HG03521 (cell line): ENCODE measurements around the gene WDFY2.
"Not testable (repeated sequence)": the region's sequence is repeated elsewhere in the genome, so short reads cannot be mapped to it uniquely, and the experiment has no call there.

Experiments
- ATAC-seq: cut with Tn5 transposase; IDR thresholded peaks from one replicate; pipeline ENCODE4 v1.9.1; 2021; ENCODE audit warnings: mild to moderate bottlenecking, moderate library complexity; ENCODE audit not compliant: unreplicated experiment

The WDFY2 gene, protein sequence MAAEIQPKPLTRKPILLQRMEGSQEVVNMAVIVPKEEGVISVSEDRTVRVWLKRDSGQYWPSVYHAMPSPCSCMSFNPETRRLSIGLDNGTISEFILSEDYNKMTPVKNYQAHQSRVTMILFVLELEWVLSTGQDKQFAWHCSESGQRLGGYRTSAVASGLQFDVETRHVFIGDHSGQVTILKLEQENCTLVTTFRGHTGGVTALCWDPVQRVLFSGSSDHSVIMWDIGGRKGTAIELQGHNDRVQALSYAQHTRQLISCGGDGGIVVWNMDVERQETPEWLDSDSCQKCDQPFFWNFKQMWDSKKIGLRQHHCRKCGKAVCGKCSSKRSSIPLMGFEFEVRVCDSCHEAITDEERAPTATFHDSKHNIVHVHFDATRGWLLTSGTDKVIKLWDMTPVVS

DNA sequence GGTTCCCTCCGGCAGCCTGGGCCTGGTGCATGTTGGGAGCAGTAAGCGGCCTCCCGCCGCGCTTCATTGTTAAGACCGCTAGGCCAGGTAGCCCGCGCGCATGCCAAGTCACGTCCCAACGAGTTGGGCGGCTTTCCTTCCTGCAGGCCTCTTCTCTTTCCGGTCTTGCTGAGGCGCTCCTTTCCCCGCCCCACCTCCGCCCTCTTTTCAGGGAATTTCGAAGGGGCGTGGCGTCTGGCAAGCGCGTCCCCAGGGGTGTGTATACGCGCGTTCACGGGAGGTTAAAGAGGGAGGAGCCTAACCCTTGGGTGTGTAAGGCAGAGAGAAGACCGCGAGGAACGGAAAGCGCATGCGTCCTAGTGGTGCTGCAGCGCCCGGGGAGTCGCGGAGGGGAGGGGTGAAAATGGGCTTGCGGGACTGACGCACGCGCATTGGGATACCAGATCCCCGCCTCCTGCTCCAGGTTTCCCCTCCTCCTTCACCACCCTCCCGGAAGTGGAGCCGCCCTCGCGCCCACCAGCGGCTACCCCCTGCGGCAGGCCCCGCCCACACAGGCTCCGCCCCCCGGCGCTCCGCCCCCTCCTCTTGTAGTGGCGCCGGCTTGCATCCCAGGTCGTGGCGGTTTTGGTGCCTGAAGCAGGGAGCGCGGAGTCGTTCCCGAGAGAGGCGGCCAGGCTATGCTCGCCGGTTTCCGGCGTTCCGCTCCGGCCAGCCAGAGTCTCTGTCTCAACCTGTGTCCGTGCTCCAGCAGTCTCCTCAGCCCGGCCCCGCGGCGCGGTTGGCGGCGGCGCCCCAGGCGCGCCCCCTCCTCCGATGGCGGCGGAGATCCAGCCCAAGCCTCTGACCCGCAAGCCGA, at the start of gene WDFY2:
WDFY2 (plus strand) TSS at position 588 of the 856 bp plus-strand sequence; CDS start at position 814, 226 bp downstream.
- peak; percentile 78 for ATAC-seq

DNA sequence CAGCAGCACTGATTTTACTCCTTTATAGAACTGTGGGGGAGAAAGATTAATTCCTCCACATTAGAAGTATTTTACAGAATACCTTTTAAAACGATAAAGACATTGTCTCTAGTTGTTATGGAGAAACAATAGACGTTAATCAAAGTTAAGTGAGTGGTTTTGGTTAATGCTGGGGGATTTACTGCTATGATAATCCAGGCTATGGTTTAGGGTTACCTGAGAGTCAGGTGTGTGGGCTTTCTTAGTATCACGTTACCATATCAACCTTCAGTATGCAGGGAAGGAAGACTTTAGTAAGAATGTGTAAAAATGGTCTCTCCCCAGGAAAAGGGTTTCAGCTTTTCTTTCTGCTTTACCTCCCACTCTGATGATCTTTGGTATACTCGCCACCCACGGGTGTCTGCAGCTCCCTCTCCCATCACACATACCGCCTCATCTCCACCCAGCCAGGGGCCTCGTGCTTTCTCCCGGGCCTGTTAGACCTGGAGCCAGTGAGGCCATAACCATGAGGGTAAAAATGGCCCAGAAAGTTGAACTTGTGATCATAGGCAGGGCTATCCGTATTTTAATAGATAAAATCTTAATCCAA, 45.6 kb upstream of the WDFY2 start:
- ATAC-seq, result no peak

DNA sequence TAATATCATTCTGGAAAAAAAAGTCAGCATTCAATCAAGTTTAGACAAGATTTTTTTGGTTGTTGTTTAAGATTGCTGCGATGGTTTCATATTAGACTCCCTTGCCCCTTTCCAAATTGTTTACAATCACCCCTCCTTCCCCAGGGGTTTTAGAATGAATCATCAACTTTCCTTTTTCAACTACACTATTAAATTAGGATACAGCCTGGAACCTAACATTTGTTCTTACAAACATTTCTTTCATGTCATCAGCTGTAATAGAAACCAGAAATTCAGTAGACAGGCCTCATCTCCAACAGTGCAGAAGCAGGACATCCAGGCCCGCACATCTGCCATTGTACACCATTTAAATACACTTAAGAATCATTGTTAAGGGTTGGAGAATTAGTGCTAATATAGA, 44.4 kb upstream of the WDFY2 start:
- ATAC-seq, result no peak

DNA sequence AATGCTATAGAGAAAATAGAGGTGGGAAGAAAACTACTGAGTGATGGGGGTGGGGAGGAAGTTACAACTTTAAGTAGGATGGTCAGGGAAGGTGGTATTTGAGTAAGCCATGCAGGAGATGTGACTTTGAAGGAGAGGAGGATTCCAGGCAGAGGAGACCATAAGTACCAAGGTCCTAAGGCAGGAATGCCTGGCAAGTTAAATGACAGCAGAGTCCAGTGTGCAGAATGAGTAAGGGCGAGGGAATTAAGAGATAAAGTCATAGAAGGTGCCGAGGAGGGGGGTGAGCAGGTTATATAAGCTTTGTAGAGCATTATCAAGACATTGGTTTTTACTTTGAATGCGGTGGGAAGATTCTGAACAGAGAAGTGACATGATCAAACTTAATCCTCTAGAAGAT, 43.2 kb upstream of the WDFY2 start:
- ATAC-seq, result no peak

DNA sequence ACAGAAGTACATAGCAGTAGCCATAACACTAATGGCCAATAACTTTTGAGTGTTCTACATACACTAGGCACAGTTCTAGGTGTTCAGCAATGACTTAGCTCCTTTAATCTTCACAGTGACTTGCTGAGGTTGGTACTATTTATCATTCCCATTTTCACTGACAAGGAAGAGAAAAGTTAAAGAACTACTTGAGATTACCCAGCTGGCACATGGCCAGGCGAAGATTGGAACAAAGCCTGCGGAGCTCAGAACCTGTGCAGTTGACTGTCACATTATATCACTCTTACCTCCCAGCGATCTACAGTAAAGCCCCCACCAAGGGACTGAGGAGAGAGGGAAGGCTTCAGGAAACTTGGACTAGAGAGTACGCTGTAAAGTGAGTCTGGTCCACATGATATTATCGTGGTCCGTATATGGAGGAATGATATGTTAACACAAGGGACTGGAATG, 42.4 kb upstream of the WDFY2 start:
- ATAC-seq, result no peak

DNA sequence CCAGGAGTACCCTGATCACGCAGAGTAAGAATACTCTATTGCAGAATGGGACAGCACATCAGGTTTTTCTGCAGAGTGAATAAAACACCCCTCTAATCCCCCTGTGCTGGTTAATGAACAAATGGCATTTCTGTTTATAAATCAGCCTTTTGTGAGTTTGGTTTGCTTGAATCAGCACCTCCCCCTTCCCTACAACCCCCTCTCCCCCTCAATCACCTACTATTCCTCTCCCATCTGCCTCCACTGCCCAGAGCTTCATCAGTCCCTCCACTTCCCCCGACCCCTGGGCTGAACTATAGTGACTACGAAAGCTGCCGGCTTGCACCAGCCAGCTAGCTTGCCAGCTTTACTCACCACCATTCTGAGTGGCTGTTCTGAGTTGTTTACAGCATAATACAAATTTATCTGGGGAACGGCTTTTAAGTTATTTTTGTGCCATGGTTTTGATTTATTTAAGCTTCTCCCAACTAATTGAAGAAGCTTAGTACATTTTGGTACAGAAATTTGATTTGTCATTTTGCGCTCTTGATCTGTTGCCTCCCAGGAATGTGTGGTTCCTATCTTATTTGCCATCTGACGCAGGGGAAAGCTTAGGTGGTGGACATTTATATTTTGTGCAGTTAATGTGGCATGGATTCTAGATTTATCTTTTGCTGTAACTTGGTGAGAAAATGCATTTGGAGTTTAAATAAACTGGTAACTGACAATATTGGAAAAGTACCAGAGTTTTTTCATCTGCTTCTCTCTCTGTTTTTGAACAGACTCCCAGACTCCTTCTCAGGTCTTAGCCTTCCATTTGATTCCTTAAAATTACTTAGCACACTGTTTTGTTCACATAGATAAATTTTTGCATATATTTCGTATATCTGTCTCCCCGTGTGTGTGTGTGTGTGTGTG, 41.7 kb upstream of the WDFY2 start:
- ATAC-seq, result no peak

DNA sequence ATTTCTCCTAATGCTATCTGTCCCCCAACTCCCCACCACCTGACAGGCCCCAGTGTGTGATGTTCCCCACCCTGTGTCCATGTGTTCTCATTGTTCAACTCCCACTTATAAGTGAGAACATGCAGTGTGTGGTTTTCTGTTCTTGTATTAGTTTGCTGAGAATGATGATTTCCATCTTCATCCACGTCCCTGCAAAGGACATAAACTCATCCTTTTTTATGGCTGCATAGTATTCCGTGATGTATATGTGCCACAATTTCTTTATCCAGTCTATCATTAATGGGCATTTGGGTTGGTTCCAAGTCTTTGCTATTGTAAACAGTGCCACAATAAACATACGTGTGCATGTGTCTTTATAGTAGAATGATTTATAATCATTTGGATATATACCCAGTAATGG, 38.8 kb upstream of the WDFY2 start:
- not testable (repeated sequence) for ATAC-seq

DNA sequence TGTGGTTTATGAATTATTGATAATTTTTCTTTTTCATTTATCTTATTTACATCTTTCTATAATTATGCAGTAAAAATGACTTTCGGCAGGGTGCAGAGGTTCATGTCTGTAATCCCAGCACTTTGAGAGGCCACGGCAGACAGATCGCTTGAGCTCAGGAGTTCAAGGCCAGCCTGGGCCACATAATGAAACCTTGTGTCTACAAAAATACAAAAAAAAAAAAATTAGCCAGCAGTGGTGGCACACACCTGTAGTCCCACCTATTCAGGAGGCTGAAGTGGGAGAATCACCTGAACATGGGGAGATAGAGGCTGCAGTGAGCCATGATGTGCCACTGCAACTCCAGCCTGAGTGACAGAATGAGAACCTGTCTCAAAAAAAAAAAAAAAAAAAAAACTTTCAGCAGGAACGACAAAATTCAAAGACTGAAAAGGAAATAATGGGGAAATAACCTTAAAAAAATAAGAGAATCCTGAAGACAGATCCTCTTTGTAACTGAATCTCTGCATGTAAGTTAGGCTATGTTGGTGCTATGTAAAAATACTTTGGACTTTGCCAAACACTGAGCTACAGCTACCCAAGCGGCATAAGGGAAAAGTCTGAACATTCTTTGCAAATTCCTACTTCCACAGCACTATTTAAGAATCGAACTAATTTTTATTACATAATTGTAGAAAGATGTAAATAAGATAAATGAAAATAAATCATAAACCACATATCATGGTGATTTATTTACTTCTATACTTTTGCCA, 36.7 kb upstream of the WDFY2 start:
- no peak for ATAC-seq

DNA sequence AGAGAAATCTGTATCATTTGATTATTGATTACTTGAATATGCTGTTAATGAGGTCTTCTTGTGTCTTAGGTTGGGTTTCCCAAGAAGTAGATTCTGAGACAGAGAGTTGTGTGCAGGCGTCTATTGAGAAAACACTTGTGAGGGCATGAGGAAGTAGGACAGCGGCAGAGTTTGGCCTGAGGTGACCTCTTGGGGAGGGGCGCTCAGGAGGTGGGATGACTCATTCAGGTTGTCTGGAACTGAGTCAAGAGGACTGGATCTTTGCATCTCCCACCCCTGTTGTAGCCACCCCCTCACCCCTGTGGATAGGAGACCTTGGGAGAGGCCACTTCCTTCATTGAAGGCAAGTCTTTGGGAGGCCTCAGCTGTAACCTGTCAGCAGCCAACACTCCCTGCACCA, 35.2 kb upstream of the WDFY2 start:
- no peak for ATAC-seq

DNA sequence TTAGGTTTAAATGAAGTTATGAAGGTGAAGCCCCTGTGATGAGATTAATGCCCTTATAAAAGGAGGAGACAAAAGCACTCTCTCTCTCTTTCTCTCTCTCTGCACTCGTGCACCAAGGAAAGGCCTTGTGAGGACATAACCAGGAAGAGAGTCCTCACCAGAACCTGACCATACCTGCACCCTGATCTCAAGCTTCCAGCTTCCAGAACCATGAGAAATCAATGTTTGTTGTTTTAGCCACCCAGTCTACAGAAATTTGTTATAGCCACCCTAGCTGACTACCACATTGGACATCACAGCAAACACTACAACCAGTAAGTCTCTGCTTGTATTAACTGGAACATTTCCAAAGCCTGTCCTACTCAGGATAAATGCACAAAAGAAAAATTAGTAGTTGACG, 34.7 kb upstream of the WDFY2 start:
- no peak for ATAC-seq

DNA sequence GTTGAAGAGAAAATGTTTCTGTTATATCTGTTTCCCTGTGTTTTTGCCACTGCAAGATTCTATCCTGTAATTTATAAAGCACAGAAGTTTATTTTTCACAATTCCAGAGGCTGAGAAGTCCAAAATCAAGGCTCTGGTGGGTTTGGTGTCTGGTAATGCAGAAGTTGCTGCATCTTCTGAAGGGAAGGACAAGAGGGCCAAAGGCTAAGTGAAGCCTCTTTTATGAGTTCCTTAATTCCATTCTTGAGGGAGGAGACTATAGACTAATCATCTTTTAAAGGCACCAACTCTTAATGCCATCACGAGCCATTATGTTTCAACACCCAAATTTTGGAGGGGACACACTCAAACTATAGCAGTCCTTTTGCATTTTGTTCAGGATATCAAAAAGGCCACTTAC, 34.1 kb upstream of the WDFY2 start:
- ATAC-seq, result no peak

DNA sequence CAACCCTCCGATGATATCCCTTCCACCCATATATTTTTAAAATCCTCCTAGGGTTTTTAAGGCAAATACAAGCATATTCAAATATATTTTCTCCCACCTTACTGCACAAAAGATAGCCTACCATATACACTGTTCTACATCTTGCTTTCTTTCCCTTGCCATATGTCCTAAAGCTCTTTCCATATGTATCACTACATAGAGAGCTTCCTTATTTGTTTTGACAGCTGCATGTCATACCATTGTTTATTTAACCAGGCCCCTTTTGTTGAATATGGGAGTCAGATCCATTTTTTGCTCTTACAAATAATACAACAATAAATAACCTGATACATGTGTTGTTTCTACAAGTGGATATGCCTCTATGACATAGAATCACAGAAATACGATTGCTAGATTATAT, 32.8 kb upstream of the WDFY2 start:
- no peak for ATAC-seq

DNA sequence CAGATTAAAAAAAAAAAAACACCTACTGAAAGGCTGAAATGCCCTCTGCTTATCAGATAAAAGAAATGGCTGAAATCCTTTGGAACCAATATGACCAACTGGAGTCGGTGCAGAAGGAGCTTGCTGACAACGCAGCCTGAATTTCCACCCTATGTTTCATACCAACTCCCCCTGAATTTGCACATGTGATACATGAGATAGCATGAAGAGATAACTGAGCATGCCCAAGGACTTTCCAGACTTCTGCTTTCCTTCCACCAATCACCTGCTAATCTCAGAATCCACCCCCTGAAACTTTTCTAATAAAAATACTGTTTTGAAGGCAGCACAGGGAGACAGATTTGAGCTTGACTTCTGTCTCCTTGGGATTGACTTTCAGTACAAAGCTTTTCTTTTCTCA, 32.2 kb upstream of the WDFY2 start:
- no peak for ATAC-seq

DNA sequence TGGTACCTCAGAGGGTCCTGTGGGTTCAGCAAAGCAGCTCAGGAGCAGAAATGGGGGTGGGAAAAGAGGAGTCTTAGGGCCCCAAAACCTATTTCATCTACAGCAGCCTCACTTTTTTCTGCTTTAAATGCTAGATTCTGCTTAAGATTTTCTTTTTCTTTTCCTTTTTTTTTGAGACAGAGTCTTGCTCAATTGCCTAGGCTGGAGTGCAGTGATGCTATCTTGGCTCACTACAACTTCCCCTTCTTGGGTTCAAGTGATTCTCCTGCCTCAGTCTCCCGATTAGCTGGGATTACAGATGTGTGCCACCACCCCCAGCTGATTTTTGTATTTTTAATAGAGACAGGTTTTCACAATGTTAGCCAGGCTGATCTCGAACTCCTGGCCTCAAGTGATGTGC, 30.7 kb upstream of the WDFY2 start:
- ATAC-seq, result no peak

DNA sequence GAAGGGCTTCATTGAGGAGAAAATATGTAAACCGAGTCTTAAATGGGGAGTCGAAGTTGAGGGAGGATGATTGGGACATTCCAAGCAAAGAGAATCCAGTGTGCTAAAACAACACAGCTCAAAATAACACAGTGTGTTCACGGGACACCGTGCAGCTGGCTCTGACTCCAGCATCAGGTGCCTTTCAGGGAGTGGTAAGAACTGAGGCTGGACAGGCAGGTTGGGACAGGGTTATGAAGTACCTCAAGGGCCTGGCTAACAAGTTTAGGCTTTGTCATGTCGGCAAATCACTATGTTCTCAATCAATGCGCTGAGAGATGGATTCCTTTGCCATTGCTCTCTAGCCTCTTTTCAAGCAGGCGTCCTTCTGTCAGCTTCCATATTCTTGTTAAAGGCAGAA, 27.5 kb upstream of the WDFY2 start:
- no peak for ATAC-seq

DNA sequence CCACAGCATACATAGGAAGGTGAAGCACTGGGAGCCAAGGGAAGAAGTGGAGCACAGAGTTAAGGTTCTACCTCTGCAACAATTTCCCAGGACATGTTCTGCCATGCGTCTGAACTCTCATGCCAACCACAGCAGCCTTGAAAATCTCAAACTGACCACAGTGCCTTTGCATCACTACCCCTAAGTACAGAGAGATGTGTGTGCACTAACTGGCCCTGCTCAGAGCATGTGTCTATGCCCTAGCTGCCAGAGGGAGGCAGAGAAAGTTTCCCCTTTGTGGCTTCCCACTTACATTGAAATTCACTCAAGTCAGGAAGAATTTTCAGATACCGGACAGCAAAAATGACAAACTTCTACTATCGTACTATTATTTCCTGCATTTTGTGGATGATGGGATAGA, 26.8 kb upstream of the WDFY2 start:
- ATAC-seq, result no peak

DNA sequence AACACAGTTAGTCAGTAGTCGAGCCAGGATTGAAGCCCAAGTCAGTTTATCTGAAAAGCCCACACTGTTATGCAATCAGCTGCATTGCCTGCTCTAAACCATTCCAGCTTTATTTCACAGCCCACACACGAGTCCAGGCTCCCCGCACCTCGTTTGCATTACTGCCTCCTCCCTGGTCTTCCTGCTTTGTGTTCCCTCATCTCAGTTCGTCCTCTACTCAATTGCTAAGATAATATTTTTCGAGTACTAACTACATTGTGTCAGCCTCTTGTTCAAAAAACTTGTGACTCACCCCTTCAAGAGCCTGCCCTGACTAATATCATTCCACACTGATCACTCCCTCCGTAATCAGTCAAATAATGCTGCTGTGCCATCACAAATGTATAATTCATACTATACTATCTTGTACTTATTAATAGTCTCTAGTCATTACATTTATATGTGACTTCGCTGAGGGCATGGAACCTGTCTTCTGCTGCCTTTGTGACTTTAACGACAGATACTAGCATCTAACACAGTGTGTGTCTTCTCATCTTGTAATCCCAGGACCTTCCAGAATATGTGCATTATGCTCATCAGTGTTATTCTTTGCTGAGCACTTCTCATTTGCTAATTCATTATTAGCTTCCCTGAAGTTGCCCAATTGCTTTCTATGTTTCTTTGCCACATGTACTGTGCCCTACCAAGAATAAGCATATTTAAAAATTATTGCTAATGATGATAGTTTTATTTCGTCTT, 26.2 kb upstream of the WDFY2 start:
- no peak for ATAC-seq

DNA sequence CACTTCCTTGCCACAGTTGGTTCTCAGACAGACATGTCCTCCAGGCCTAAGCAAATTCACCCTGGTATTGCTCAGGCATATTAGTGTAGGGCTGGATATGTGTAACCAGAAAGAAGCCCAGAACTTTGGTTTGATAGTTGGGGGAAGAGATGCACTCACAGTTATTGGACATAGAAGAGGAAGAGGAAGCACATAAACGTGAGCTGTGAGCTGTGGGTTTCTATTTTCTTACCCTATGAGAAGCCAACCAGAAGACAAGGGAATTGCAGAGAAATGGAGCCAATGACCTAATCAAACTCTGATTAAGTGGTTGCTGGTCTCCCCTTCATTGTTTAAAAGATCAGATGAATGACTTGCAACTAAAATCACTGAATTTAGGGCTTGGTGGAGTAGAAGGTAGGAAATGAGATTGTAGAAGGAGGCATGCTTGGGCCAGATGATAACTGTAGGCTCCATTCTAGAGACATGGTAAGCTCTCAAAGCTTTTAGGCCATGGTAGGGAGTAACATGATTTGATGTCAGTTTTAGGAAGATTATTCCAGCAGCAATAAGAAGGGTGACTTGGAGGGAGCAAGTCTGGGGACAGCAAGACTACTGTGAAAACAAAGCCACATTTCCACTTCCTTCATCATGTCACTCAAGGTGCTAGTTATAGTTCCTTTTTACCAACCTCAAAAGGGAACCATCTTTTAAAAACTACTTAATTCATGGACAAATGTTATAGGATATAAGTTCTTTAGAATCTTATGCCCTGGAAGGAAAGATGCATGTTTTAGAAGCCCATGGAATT, 24.1 kb upstream of the WDFY2 start:
- no peak for ATAC-seq
